GM06990 (cell line): Measurements from ENCODE around the gene CES3.
"Not testable (repeated sequence)": the region's sequence is repeated elsewhere in the genome, so short reads cannot be mapped to it uniquely, and the experiment has no call there.

ENCODE experiments used
- DNase-seq: peaks from one replicate; pipeline ENCODE4 v3.0.0-alpha.2; 2011; ENCODE audit not compliant: insufficient read length; ENCODE audit errors: extremely low read depth
- H3K27me3 ChIP-seq: replicated peaks from 2 replicates; pipeline ENCODE4 v1.6.0; 2011; ENCODE audit warnings: low read length; ENCODE audit not compliant: control insufficient read depth, insufficient read depth
- H3K36me3 ChIP-seq: 2 replicates; pipeline ENCODE4 v1.5.1; 2011; ENCODE audit warnings: low read length; ENCODE audit not compliant: control insufficient read depth, insufficient read depth
- H3K4me3 ChIP-seq: replicated peaks from 2 replicates; pipeline ENCODE4 v1.5.1; 2011; ENCODE audit warnings: low read depth, mild to moderate bottlenecking, control low read depth, low read length
- TF ChIP-seq, protein P1 (sequence below): IDR thresholded peaks from 2 replicates; pipeline ENCODE4 v1.5.1; 2011; ENCODE audit warnings: low read length, control low read depth, mild to moderate bottlenecking, inconsistent platforms; ENCODE audit not compliant: insufficient read depth, poor library complexity, severe bottlenecking

Gene CES3

DNA sequence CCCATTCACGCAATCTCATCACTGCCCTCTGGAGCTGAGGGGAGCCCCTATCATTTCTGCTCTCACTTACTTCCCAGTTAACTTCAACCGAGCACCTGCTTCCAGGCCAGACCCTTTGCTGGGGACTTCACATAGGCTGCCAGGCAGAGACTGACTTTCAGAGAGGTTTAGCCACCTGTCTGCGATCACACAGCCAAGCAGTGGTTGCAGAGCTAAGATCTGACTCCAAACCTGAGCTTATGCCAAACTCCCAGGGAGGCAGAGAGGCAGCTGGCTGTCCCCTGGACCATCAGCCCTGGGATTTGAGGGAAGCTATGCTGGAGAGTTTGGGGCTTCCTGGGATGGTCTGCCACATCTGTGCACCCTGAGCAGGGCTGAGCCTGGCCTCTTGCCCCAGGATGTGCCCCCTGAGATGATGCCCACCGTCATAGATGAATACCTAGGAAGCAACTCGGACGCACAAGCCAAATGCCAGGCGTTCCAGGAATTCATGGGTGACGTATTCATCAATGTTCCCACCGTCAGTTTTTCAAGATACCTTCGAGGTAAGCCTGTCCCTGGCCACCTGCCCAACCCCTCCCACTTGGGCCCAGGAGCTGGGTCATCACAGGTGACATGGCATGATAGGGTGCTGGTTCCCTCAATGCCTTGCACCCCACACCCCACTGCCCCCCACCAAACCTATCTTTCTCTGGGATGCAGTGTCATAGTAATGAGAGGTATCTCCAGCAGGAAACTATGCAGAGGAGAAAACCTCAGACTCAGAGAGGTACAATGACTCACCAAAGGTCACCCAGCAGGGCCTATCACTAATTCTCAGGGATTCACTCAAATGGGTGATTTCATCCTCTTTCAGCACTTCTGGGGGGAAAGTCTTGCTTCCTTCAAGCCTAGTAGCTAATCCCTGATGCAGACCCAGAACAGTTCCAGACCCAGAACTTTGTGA lies 10.0 kb downstream of the CES3 start:
- no peak overlapping the region for H3K4me3 ChIP-seq
- H3K27me3 ChIP-seq: no peaks in the 10 kb centered on the region
- H3K36me3 ChIP-seq: no peaks in the 10 kb centered on the region; the same call in 1 of the 2 replicates
- no peak for DNase-seq
- TF ChIP-seq, protein P1, sequence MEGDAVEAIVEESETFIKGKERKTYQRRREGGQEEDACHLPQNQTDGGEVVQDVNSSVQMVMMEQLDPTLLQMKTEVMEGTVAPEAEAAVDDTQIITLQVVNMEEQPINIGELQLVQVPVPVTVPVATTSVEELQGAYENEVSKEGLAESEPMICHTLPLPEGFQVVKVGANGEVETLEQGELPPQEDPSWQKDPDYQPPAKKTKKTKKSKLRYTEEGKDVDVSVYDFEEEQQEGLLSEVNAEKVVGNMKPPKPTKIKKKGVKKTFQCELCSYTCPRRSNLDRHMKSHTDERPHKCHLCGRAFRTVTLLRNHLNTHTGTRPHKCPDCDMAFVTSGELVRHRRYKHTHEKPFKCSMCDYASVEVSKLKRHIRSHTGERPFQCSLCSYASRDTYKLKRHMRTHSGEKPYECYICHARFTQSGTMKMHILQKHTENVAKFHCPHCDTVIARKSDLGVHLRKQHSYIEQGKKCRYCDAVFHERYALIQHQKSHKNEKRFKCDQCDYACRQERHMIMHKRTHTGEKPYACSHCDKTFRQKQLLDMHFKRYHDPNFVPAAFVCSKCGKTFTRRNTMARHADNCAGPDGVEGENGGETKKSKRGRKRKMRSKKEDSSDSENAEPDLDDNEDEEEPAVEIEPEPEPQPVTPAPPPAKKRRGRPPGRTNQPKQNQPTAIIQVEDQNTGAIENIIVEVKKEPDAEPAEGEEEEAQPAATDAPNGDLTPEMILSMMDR: no peak

DNA sequence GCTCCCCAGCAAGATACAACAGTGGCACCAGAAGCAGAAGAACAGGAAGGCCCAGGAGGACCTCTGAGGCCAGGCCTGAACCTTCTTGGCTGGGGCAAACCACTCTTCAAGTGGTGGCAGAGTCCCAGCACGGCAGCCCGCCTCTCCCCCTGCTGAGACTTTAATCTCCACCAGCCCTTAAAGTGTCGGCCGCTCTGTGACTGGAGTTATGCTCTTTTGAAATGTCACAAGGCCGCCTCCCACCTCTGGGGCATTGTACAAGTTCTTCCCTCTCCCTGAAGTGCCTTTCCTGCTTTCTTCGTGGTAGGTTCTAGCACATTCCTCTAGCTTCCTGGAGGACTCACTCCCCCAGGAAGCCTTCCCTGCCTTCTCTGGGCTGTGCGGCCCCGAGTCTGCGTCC lies 11.9 kb downstream of the CES3 start:
- Histone ChIP-seq H3K27me3 (no peaks in the 10 kb centered on the region), H3K4me3 (no peak overlapping the region), H3K36me3 (no peaks in the 10 kb centered on the region)
- TF ChIP-seq, protein P1: no peak
- no peak for DNase-seq

DNA sequence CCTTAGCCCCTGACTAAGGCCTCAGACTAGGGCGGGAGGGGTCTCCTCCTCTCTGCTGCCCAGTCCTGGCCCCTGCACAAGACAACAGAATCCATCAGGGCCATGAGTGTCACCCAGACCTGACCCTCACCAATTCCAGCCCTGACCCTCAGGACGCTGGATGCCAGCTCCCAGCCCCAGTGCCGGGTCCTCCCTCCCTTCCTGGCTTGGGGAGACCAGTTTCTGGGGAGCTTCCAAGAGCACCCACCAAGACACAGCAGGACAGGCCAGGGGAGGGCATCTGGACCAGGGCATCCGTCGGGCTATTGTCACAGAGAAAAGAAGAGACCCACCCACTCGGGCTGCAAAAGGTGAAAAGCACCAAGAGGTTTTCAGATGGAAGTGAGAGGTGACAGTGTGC lies 12.7 kb downstream of the CES3 start:
- DNase-seq: no peak
- Histone ChIP-seq H3K4me3 (no peak overlapping the region), H3K36me3 (no peaks in the 10 kb centered on the region), H3K27me3 (no peaks in the 10 kb centered on the region)
- TF ChIP-seq, protein P1: no peak

DNA sequence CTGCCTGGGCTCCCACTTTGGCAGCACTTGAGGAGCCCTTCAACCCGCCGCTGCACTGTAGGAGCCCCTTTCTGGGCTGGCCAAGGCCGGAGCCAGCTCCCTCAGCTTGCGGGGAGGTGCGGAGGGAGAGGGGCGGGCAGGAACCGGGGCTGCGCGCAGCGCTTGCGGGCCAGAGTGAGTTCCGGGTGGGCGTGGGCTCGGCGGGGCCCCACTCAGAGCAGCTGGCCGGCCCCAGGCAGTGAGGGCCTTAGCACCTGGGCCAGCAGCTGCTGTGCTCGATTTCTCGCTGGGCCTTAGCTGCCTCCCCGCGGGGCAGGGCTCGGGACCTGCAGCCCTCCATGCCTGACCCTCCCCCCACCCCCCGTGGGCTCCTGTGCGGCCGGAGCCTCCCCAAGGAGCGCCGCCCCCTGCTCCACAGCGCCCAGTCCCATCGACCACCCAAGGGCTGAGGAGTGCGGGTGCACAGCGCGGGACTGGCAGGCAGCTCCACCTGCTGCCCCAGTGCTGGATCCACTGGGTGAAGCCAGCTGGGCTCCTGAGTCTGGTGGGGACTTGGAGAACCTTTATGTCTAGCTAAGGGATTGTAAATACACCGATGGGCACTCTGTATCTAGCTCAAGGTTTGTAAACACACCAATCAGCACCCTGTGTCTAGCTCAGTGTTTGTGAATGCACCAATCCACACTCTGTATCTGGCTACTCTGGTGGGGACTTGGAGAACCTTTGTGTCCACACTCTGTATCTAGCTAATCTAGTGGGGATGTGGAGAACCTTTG lies 13.3 kb downstream of the CES3 start:
- not testable (repeated sequence) for H3K36me3 ChIP-seq, DNase-seq, H3K27me3 ChIP-seq, H3K4me3 ChIP-seq

DNA sequence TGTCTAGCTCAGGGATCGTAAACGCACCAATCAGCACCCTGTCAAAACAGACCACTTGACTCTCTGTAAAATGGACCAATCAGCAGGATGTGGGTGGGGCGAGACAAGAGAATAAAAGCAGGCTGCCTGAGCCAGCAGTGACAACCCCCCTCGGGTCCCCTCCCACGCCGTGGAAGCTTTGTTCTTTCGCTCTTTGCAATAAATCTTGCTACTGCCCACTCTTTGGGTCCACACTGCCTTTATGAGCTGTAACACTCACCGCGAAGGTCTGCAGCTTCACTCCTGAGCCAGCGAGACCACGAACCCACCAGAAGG lies 13.8 kb downstream of the CES3 start:
- not testable (repeated sequence) for H3K36me3 ChIP-seq, H3K27me3 ChIP-seq, DNase-seq, H3K4me3 ChIP-seq

DNA sequence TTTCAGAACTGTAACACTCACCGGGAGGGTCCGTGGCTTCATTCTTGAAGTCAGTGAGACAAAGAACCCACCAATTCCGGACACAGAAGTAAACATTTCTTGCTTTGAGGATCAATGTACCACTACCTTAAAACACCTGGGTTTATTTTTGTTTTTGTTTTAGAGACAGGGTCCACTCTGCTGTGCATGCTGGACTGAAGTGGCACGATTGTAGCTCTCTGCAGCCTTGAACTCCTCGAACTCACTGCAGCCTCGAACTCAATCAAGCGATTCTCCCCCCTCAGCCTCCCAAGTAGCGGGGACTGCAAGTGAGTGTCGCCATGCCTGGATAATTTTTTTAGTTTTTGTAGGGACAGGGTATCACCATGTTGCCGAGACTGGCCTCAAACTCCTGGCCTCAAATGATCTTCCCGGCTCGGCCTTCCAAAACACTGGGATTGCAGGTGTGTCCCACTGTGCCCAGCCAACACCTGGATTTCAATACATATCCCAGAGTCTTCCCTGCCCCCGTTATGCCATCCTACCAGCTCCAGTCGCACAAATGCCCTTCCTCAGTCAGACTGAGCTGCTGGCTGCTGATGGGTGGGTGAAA lies 14.3 kb downstream of the CES3 start:
- TF ChIP-seq, protein P1: no peak
- H3K4me3 ChIP-seq: no peak overlapping the region
- no peak for DNase-seq
- no peaks in the 10 kb centered on the region for H3K36me3 ChIP-seq
- H3K27me3 ChIP-seq: no peaks in the 10 kb centered on the region
